Airway epithelial cell (primary cell): Measurements from ENCODE around the gene MYO1C. TPM values are rescaled to one million over a fixed set of nuclear protein-coding genes. Genes with fewer than 3 reads are reported as not detected.

Source experiments
- total RNA-seq: library from RNA; depleted of rRNA; stranded (reverse); fragments of >200 nt; gene quantifications from 2 replicates; pipeline ENCODE4 v1.2.3, GENCODE V29; 2015

Gene MYO1C
- 65.6 and 85.6 TPM in 2 replicates for total RNA-seq

DNA sequence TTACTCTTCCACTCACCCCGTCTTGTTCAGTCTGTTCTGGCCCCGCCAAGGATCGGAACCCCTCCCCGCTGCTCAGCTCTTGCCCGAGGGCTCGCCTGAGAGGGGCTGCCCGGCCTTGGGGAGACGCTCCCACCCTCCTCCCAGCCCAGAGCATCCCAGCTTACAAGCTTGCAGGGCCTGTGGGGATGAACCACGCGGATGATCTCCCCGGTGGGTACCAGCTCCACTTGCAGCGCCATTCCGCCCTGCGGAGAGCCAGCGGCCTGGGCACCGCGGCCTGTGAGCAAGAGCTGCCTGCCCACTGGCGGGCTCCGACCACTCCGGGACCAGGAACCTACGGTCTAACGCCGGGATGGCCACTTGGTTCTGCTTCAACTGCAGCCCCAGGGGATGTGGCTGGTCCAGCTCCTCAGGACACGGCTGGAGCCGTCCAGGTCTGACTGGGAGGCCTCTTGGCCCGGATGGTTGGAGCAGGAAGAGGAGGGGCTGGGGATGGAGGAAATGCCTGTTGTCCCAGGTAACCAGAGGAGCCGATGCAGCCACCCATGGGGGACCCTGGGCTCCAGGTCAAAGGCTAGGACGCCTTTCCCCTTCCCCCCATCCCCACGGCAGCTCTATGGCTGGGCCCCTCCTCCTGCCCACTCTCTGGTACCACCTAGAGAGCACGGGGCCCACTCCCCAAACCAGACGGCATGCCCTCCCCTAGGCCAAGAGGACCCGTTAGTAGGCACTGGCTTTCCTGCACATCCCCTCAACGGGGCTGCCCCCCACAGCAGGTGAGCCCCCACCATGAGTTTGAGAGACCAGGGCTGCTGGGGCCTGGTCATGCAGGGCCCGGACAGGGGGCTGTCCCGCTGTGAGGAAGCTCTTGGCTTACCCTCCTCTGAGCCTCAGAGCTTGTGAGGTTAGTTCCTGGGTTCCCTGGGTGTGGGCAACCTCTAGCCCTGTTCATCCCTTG is at the start of gene MYO1C:
TSS of gene MYO1C (minus strand) at position 438 of the 958 bp plus-strand sequence. CDS start at position 239, 199 bp downstream.

DNA sequence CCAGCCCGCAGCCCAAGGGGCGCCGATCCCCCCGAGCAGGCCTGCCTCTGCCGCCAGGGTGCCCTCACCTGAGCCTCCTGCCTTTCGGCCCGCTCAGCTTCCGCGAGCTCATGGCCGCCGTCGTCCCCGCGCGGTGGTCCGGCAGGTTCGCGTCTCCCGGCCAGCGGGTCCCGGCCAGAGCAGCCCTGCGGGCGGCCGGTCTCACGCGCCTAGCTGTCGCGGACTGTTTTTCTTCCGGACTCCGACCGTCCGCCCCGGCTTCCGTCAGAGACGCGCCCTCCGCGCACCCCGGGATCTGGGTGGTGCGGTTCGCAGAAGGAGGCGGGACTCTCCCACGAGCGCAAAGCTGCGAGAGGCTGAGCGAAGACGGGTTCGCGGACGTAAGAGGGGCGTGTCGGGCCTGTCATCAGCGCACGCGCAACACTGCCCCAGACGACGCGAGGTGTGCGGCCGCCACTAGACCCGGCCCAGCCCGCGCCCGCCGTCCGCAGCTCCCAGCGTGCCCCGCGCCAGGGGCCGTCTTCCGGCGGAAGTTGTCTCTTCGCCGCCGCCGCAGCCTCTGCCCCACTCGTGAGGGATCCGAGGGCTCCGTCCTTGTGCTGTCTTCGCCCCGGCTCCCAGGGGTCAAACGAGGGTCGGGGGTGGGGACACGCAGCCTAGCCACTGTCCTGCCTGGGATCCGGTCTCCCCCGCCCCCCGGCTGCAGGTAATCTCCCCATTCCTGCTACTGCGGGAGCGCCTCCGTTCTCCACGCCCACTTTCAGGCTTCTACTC is 24.1 kb upstream of the MYO1C start, which contains the start of gene INPP5K:
TSS of gene INPP5K (minus strand) at position 225 of the 774 bp plus-strand sequence. CDS start at position 112, 113 bp downstream.

DNA sequence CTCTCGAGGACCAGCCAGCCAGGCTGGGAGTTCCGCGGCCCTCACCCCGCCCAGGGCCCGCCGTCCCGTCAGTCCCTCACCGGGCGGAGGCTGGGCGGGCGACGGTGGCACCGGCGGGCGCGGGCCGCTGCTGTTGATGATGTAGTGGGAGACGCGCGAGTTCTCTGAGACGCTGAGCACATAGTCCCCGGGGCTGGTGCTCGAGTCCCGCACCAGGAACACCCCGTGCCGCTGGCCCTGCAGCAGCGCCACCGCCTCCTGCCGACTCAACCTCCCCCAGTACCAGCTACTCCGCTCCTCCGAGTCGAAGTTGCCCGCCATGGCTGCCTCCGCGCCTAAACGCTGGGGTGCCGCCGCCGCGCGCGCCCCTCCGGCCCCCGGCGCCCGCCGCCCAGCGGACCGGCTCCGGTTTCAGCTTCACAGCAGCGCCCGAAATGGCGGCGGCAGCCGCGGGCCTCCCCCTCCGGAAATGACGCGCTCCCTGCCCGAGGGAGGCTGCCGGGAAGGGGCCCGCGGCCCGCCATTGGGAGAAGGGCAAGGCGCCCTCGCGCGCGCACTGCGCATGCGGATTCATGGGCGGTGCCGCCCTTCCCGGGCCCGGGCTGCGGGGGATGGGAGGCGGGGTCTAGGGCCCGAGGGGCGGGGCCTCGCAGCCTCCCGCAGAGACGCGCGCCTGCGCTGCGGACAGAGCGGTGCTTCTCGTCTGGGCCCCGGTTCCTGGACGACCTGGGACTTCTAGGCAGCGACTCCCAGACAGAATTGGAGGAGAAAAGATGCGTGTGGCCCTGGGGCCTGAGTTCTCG is 36.5 kb downstream of the MYO1C start, which contains the start of gene CRK:
TSS of gene CRK (minus strand) at position 436 of the 803 bp plus-strand sequence. CDS start at position 321, 115 bp downstream.

Other genes with a start within 250 kb of the MYO1C start
- not detected in 2 replicates for gene BHLHA9, start 222.2 kb downstream of the MYO1C start, total RNA-seq
- gene TRARG1, start 213.0 kb downstream of the MYO1C start, total RNA-seq = not detected in 2 replicates
- gene YWHAE, start 92.5 kb downstream of the MYO1C start, total RNA-seq = 901 and 1,033 TPM in 2 replicates
- gene CRK, start 36.5 kb downstream of the MYO1C start, total RNA-seq = 55.0 and 71.3 TPM in 2 replicates
- 13.4 and 19.7 TPM in 2 replicates for gene INPP5K, start 23.9 kb upstream of the MYO1C start, total RNA-seq
- gene PITPNA, start 70.1 kb upstream of the MYO1C start, total RNA-seq = 19.7 and 29.5 TPM in 2 replicates
- 20.9 and 25.4 TPM in 2 replicates for gene SLC43A2, start 136.1 kb upstream of the MYO1C start, total RNA-seq
- 0.07 TPM in 1 of 2 replicates, not detected in the other for gene SCARF1, start 153.0 kb upstream of the MYO1C start, total RNA-seq
- 9.5 and 11.1 TPM in 2 replicates for gene RILP, start 157.2 kb upstream of the MYO1C start, total RNA-seq
- 97.9 and 173 TPM in 2 replicates for gene PRPF8, start 192.2 kb upstream of the MYO1C start, total RNA-seq
- gene TLCD2, start 217.7 kb upstream of the MYO1C start, total RNA-seq = 2.7 and 5.0 TPM in 2 replicates
- 9.7 and 12.2 TPM in 2 replicates for gene WDR81, start 232.0 kb upstream of the MYO1C start, total RNA-seq